GM19463 (cell line): ENCODE measurements around the gene ABCC9.
A peak's percentile ranks its signal among the peaks of the same experiment; 100 is the strongest.
"Not testable (repeated sequence)": the region's sequence is repeated elsewhere in the genome, so short reads cannot be mapped to it uniquely, and the experiment has no call there.

Source experiments
- ATAC-seq: cut with Tn5 transposase; IDR thresholded peaks from one replicate; pipeline ENCODE4 v1.9.1; 2021; ENCODE audit warnings: mild to moderate bottlenecking, moderate library complexity; ENCODE audit not compliant: unreplicated experiment

The ABCC9 gene

GRCh38 chr12:21934173-21934572, 7.1 kb downstream of the ABCC9 start:
- ATAC-seq, result no peak

DNA sequence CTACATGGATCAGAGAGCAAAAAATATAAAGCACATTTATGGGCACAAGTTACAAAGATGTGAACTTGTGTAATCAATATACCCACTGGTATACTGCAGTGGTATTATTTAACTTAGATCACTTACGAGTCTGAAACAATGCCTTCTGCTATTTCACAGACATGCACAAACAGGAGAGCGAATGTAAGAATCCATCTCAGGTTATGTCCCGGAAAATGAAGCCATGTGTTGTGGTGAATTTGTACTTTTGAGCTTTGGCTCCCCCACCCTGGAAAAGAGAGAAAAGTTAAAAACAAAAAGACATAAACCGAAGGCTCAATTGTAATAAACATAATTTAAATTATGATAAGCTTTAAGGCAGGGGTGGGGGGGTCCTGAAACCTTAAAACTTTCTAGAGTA, 7.6 kb downstream of the ABCC9 start:
- ATAC-seq, result no peak

DNA sequence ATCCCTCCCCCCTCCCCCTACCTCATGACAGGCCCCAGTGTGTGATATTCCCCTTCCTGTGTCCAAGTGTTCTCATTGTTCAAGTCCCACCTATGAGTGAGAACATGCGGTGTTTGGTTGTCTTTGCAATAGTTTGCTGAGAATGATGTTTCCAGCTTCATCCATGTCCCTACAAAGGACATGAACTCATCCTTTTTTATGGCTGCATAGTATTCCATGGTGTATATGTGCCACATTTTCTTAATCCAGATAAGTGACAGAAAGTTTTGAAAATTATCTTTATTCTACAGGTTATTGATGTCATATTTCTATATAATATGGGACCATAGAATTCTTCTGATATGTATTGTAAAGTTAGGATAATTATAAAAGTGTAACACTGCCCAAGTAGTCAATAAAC, 11.3 kb downstream of the ABCC9 start:
- not testable (repeated sequence) for ATAC-seq

DNA sequence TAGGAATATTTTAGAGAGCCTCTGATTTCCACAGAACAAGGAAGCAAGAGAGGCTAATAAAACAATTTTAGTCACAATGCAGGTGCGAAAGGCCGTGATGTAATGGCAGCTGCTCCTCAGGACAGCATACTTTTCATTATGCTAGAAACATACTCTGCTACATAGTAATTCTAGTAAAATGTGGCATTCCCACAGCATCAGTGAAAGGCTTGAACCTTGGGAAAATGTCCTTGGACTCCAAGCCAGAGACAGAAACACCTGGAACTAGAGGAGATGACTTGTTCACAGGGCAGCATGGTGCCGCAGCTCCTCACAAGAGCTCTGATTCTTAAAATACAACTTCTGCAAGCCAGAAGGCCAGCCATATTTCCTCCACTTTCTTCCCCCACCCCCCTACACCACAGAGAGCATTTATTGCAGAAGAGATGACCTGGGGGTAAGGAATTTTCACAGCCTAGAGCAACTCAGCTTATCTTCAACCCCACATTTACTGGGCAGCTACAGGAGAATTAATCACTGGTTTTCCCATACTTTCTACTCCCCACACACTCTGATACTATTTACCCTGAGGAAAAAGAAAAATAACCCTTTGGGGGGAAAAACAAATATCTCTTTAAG, 15.8 kb downstream of the ABCC9 start:
- ATAC-seq, result no peak

DNA sequence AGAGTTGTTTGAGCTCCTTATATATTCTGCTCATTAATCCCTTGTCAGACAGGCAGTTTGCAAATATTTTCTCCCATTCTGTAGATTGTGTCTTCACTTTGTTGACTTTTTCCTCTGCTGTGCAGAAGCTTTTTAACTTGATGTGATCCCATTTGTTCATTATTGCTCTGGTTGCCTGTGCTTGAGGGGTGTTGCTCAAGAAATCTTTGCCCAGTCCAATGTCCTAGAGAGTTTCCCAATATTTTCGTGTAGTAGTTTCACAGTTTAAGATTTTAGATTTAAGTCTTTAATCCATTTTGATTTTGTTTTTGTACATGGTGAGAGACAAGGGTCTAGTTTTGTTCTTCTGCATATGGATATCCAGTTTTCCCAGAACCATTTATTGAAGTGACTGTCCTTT, 19.8 kb downstream of the ABCC9 start:
- ATAC-seq, result no peak

DNA sequence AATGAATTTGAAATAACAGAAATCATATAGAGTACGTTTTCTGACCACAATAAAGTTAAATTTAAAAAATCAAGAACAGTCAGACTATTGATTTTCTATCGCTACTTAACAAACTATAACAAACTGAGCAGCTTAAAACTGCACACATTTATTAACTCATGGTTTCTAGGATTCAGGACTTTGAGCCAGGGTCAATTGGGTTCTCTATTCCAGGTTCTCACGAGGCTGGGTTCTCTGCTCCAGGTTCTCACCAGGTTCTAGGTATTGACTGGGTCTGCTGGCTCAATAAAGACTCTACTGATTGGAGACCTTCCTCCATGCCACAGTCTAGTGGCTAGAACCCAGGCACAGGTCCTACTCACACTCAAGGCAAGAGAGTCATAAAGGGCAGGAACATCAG, 22.8 kb downstream of the ABCC9 start:
- ATAC-seq, result no peak

- ATAC-seq, result no peak
Observed at GRCh38 chr12:21913823-21914222, 27.4 kb downstream of the ABCC9 start.

DNA sequence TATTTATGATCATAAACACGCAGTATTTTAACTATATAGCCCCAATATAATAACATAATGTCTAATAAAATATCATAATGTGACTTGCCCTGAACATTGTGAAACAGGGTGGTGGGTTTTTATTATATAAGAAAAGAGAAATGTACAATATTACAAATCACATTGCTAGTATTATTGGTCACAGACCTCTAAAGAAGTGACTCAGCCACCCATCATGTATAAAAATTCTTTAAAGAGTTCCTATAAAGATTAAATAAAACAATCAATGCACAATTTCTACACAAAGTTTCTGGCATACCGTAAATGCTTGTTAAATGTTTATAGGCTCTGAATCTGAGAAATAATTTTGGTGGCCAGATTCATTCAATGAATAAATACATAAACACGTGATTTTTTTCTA, 28.9 kb downstream of the ABCC9 start:
- no peak for ATAC-seq

- no peak for ATAC-seq
Observed at GRCh38 chr12:21911832-21912231, 29.4 kb downstream of the ABCC9 start.

DNA sequence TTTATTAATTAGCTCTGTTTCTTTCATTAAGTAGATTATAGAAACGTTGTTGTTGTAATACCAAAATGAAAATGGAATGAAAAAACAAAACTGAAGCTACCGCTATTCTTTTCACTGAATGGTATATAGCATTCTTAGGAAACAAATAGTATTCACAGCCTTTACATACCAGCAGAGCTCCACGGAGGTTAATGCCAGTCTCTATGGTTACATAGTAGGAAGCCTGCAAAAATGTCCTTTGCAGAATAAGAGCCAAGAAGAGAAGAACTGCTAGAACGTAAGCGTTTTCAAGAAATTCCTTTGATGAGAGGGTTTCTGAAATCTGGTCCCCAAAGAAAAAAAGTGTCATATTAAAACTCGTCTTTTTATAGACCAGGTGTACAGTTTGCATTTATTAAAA, 30.6 kb downstream of the ABCC9 start:
- no peak for ATAC-seq

DNA sequence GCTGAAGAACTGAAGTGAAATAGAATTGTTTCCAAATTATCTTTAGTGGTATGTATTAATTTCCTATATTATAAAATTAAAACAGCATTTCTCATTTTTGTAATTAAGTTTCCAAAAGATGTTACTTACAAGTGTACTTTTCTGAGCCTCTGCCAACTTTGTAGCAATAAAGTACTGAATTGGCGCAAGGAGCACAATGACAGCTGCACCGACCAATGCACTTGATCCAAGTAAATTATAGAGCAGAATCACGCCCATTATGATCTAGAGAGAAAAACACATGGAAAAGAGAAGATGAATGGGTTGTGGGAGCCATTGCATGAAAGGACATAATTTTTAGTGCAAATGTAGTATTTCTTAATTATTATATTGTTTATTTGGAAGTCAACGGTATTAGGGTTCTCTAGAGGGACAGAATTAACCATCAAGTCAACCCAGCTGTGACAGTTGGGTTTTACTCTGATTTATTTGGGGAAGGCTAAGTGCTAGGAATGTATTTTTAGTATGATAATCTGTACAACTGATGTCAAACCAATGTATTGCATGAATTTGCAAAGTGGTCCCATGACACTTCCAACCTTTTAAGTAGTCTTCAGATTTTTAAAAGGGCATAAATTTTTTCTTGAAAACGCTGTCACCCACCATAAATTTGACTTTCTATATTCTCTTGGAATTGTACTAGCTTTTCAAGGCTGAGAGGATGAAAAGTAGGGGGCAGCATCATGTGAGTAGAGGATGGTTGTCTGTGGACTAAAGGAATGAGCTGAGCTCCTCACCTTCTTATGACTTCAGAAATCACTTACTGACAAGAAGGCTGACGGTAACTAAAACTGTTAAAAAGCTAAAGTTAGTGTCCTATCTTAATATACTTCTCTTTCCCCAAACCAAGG, 33.0 kb downstream of the ABCC9 start:
- no peak for ATAC-seq

DNA sequence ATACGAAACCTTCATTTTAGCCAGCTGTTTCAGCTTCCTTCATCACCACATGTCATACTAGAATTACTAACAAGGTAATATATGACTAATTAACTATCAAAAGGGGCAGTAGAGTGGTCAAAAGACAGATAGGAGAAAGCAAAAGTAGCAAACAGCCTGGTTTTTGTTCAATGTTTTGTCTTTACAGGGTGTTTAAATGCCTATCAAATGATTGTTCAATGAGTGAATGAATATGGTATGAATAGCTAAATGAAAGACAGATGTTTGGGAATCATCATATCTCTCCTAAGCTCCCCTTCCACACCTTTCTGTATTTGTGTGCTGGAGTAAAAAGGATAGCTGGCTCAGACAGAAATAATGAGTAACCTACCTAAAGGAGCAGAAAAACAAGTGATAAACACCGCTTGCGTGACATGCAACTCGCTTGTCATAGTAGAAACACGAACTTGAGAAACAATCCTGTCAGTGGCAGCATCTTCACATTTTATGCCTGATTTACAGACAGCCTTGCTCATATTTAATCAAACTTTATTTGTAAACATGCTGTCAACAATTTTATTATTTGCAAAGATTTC, 34.2 kb downstream of the ABCC9 start:
- peak; percentile 90 for ATAC-seq

DNA sequence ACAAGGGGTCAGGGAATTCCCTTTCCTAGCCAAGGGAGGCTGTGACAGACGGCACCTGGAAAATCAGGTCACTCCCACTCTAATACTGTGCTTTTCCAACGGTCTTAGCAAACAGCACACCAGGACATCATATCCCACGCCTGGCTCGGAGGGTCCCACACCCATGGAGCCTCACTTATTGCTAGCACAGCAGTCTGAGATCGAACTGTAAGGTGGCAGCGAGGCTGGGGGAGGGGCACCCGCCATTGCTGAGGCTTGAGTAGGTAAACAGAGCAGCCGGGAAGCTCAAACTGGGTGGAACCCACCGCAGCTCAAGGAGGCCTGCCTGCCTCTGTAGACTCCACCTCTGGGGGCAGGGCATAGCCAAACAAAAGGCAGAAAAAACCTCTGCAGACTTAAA, 41.7 kb downstream of the ABCC9 start:
- not testable (repeated sequence) for ATAC-seq

- ATAC-seq, result no peak
Observed at GRCh38 chr12:21895651-21896050, 45.6 kb downstream of the ABCC9 start.

GRCh38 chr12:21894792-21895595, 46.2 kb downstream of the ABCC9 start:
- no peak for ATAC-seq

- no peak for ATAC-seq
Observed at GRCh38 chr12:21893924-21894323, 47.3 kb downstream of the ABCC9 start.

- no peak for ATAC-seq
Observed at GRCh38 chr12:21892341-21892740, 48.9 kb downstream of the ABCC9 start.

- ATAC-seq, result no peak
Observed at GRCh38 chr12:21891751-21892217, 49.4 kb downstream of the ABCC9 start.

- no peak for ATAC-seq
Observed at GRCh38 chr12:21888276-21888863, 52.9 kb downstream of the ABCC9 start.

DNA sequence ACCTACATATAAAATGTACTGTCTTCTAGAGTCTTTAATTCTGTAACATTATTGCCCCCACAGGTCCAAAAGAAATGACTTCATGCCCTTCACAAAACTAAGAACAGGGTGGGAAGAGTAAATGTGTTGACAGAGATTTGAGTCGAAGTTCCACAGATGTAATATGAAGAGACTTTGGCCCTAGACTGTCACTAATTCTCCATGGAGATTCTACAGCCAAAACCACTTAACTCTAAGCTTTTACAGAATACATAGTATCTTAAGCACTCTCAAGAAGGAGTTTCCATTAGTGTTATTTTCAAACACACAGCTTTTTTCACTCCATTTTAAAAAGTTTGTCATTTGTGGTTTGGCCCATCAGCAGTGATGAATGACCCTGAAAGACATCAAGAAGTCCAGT, 56.3 kb downstream of the ABCC9 start:
- ATAC-seq, result no peak

- ATAC-seq, result no peak
Observed at GRCh38 chr12:21882635-21883034, 58.6 kb downstream of the ABCC9 start.
